B cell (primary cell): ENCODE results near the gene AK9.

Source experiments
- EZH2 ChIP-seq: IDR thresholded peaks from 2 replicates; pipeline ENCODE4 v1.6.1; 2012; ENCODE audit warnings: borderline replicate concordance, low read depth, mild to moderate bottlenecking, moderate library complexity, low read length; ENCODE audit not compliant: insufficient read depth, poor library complexity, severe bottlenecking
- TF ChIP-seq, protein P1 (sequence below): fragments of 200-600 bp; IDR thresholded peaks from one replicate; pipeline ENCODE4 v1.8.0; 2022; ENCODE audit warnings: antibody characterized with exemption, mild to moderate bottlenecking

DNA sequence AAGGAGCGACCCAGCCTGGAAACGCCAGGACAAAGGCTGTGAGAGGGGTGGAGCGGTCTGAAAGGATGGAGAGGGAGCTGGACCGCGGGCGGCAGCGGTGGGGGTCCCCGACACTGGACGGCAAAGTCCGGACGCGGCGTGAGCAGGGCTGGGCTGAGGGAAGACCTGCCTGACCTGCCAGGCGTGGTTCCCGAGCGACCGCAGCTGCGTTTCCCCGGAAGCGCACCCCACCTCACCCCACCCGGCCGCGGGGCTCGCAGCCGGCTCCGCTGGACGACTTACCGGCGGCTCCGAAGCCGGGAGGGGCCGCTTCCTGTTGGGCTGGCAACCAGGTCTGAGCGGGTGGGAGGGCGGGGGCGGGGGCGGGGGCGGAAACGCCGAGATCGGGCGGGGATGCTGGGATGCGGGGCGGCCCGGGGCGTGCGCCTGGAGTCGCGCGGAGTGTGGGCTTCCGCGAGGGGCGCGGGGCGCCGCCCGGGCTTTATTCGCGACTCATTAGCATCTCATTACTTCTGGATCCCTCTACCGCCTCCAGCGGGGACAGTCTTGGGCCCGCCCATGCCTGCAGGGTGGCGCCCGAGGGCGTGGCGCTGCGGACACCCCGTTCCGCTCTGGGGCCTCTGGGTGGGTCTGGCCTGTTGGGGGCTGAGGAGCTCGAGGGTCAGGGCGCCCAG is 235.4 kb downstream of the AK9 start, which contains the start of gene MICAL1:
- TF ChIP-seq, protein P1, sequence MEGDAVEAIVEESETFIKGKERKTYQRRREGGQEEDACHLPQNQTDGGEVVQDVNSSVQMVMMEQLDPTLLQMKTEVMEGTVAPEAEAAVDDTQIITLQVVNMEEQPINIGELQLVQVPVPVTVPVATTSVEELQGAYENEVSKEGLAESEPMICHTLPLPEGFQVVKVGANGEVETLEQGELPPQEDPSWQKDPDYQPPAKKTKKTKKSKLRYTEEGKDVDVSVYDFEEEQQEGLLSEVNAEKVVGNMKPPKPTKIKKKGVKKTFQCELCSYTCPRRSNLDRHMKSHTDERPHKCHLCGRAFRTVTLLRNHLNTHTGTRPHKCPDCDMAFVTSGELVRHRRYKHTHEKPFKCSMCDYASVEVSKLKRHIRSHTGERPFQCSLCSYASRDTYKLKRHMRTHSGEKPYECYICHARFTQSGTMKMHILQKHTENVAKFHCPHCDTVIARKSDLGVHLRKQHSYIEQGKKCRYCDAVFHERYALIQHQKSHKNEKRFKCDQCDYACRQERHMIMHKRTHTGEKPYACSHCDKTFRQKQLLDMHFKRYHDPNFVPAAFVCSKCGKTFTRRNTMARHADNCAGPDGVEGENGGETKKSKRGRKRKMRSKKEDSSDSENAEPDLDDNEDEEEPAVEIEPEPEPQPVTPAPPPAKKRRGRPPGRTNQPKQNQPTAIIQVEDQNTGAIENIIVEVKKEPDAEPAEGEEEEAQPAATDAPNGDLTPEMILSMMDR: peak; percentile 53
- TF ChIP-seq EZH2: no peak
